GM10266 (cell line): ENCODE data around the gene C1QTNF8.

Experiments
- DNase-seq: peaks from one replicate; pipeline ENCODE4 v3.0.0; 2012; ENCODE audit errors: extremely low spot score
- CTCF ChIP-seq: IDR thresholded peaks from 2 replicates; pipeline ENCODE4 v1.5.1; 2012; ENCODE audit warnings: mild to moderate bottlenecking, low read depth; ENCODE audit not compliant: control insufficient read depth, insufficient read depth; ENCODE audit errors: missing control alignments

C1QTNF8 gene

GRCh38 chr16:1072526-1073261 is 23.4 kb downstream of the C1QTNF8 start, which contains the start of gene SSTR5:
TSS of gene SSTR5 (plus strand) at chr16:1072747. CDS start at chr16:1078869, 6,122 bp downstream.
- no peak for TF ChIP-seq CTCF
- no peak for DNase-seq

- TF ChIP-seq CTCF: no peak
- no peak for DNase-seq
Observed at GRCh38 chr16:1071561-1072225, 24.4 kb downstream of the C1QTNF8 start.

GRCh38 chr16:1070864-1071408 is 25.1 kb downstream of the C1QTNF8 start:
- DNase-seq: no peak
- TF ChIP-seq CTCF: no peak

GRCh38 chr16:1070084-1070863 is 25.8 kb downstream of the C1QTNF8 start:
- no peak for TF ChIP-seq CTCF
- no peak for DNase-seq

GRCh38 chr16:1069154-1069553 is 26.9 kb downstream of the C1QTNF8 start:
- TF ChIP-seq CTCF: no peak
- no peak for DNase-seq

GRCh38 chr16:1068451-1068850 is 27.6 kb downstream of the C1QTNF8 start:
- no peak for DNase-seq
- TF ChIP-seq CTCF: no peak
